Suprapubic skin (tissue), 4 donors: Measurements from ENCODE around the gene ANGPTL8.

Source experiments
- POLR2A ChIP-seq, 2 donors: fragments of 450-650 bp; IDR thresholded peaks; one replicate each; pipeline ENCODE4 v1.6.1; 2017; ENCODE audit warnings: antibody characterized with exemption in 2 of 2, mild to moderate bottlenecking in 2 of 2, moderate library complexity in 2 of 2
- POLR2AphosphoS5 ChIP-seq, 3 donors: sonication (generic); formaldehyde crosslinking; IDR thresholded peaks; one replicate each; pipeline ENCODE4 v1.6.1; 2017; ENCODE audit warnings: antibody characterized with exemption in 3 of 3
- TF ChIP-seq, protein P1 (sequence below), 2 donors: fragments of 200-600 bp in 1 of 2; fragments of 450-650 bp in 1 of 2; sonication (generic) in 1 of 2; IDR thresholded peaks; one replicate each; pipeline ENCODE4 v1.5.1; 2016 to 2019; ENCODE audit warnings: antibody characterized with exemption in 2 of 2, mild to moderate bottlenecking in 1 of 2, moderate library complexity in 1 of 2

DNA sequence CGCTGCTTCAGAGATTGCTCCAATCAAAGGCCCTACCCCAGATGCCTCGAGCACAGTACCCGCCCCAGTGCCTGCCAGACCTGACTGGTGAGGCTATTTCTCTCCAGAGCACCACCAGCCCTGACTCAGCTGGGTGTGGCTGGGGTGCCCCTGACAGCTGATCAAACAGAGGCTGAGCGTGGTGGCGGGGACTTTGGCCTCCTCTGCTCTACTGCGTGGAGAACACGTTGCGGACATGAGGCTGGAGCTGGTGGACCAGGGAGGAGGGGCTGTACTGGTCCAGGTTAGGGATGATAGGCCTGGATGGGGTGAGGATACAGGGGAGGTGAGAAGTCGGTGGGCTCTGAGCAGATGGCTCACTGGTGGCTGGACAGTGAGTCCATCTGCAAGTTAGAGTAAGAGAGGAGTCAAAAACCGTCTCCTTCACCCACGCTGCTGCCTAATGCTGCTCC is 26.4 kb downstream of the ANGPTL8 start:
- TF ChIP-seq, protein P1, sequence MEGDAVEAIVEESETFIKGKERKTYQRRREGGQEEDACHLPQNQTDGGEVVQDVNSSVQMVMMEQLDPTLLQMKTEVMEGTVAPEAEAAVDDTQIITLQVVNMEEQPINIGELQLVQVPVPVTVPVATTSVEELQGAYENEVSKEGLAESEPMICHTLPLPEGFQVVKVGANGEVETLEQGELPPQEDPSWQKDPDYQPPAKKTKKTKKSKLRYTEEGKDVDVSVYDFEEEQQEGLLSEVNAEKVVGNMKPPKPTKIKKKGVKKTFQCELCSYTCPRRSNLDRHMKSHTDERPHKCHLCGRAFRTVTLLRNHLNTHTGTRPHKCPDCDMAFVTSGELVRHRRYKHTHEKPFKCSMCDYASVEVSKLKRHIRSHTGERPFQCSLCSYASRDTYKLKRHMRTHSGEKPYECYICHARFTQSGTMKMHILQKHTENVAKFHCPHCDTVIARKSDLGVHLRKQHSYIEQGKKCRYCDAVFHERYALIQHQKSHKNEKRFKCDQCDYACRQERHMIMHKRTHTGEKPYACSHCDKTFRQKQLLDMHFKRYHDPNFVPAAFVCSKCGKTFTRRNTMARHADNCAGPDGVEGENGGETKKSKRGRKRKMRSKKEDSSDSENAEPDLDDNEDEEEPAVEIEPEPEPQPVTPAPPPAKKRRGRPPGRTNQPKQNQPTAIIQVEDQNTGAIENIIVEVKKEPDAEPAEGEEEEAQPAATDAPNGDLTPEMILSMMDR (IDR thresholded peaks at IDR 0.05): no peak
- TF ChIP-seq POLR2AphosphoS5 (IDR thresholded peaks at IDR 0.05) (peak in 1 of 3 donors; percentile 35), POLR2A (IDR thresholded peaks at IDR 0.05) (no peak)
